CD4-positive, CD25-positive, alpha-beta regulatory T cell (primary cell): ENCODE data around the gene B3GNT4. TPM values are rescaled to one million over a fixed set of nuclear protein-coding genes. Genes with fewer than 3 reads are reported as not detected.
A peak's percentile ranks its signal among the peaks of the same experiment; 100 is the strongest.
"Not testable (repeated sequence)": the region's sequence is repeated elsewhere in the genome, so short reads cannot be mapped to it uniquely, and the experiment has no call there.

ENCODE experiments used
- ATAC-seq, 2 donors: fragments of 150-1000 bp; cut with Tn5 transposase; one replicate each; pipeline ENCODE4 v1.10.0; 2021; ENCODE audit warnings: low read depth in 2 of 2, moderate number of reproducible peaks in 2 of 2, moderate library complexity in 1 of 2
- DNase-seq, 3 donors: peaks; one replicate each; pipeline versions ENCODE4 v3.0.0 to v3.0.0-alpha.2; 2012 to 2022; ENCODE audit warnings: mixed read lengths in 1 of 3
- H3K27ac ChIP-seq: one replicate; pipeline ENCODE4 v1.7.0; 2013; ENCODE audit warnings: mild to moderate bottlenecking, low read length; ENCODE audit not compliant: insufficient read depth, poor library complexity, severe bottlenecking
- H3K27me3 ChIP-seq: one replicate; pipeline ENCODE4 v1.7.0; 2013; ENCODE audit warnings: low read length; ENCODE audit not compliant: control insufficient read depth, insufficient read depth
- H3K36me3 ChIP-seq: one replicate; pipeline ENCODE4 v1.7.0; 2013; ENCODE audit warnings: mild to moderate bottlenecking, low read length, moderate library complexity; ENCODE audit not compliant: control insufficient read depth, insufficient read depth
- H3K4me1 ChIP-seq: 2 replicates; pipeline ENCODE4 v1.7.0; 2013; ENCODE audit warnings: mild to moderate bottlenecking, low read length; ENCODE audit not compliant: insufficient read depth, control insufficient read depth, poor library complexity, severe bottlenecking
- H3K4me3 ChIP-seq: one replicate; pipeline ENCODE4 v1.7.0; 2013; ENCODE audit warnings: low read depth, mild to moderate bottlenecking, low read length, moderate library complexity
- H3K9me3 ChIP-seq, 2 experiments: 1 replicate in 1 of 2; 2 replicates in 1 of 2; pipeline ENCODE4 v1.7.0; 2013; ENCODE audit warnings: low read length in 2 of 2, mild to moderate bottlenecking in 1 of 2, moderate library complexity in 1 of 2; ENCODE audit not compliant: control insufficient read depth in 2 of 2
- H3K27ac Mint-ChIP-seq, 3 donors: one replicate each; pipeline ENCODE4 v1.8.0; 2020 to 2022; ENCODE audit warnings: mild to moderate bottlenecking in 3 of 3, mixed read lengths in 3 of 3, moderate library complexity in 2 of 3
- H3K27me3 Mint-ChIP-seq: one replicate; pipeline ENCODE4 v1.8.0; 2022; ENCODE audit warnings: mild to moderate bottlenecking, mixed read lengths
- H3K36me3 Mint-ChIP-seq: one replicate; pipeline ENCODE4 v1.8.0; 2020; ENCODE audit warnings: mixed read lengths
- H3K4me1 Mint-ChIP-seq, 4 donors: one replicate each; pipeline ENCODE4 v1.8.0; 2020 to 2022; ENCODE audit warnings: mixed read lengths in 4 of 4, mild to moderate bottlenecking in 1 of 4
- H3K4me3 Mint-ChIP-seq, 4 donors: one replicate each; pipeline ENCODE4 v1.8.0; 2020 to 2022; ENCODE audit warnings: mild to moderate bottlenecking in 4 of 4, mixed read lengths in 4 of 4, moderate library complexity in 3 of 4
- H3K9me3 Mint-ChIP-seq, 7 donors: one replicate each; pipeline ENCODE4 v1.8.0; 2020 to 2022; ENCODE audit warnings: mixed read lengths in 7 of 7, mild to moderate bottlenecking in 3 of 7, moderate library complexity in 2 of 7
- polyA plus RNA-seq, 4 donors: library from polyadenylated mRNA; unstranded; fragments of 300-500 nt; fragmentation: Illumina TruSeq; gene quantifications; one replicate each; pipeline ENCODE4 v1.2.3, GENCODE V29; 2021
- total RNA-seq: library from RNA; stranded (reverse); gene quantifications from one replicate; pipeline ENCODE4 v1.2.3, GENCODE V29; 2022

B3GNT4 gene
- total and polyA plus RNA-seq, 5 donors from 2014 or later: 0.10 to 0.27 (median 0.17) TPM; not detected in 1

- Histone ChIP-seq H3K36me3 (no peaks in the 10 kb centered on the region), H3K9me3 (no peaks in the 10 kb centered on the region), H3K27me3 (peaks cover 11% of the 10 kb centered on the region), H3K4me3 (no peak overlapping the region), H3K27ac (no peak overlapping the region), H3K4me1 (peaks cover 13% of the 10 kb centered on the region)
- Mint-ChIP-seq H3K9me3 (peaks cover 0 to 2% (median 0%) of the 10 kb centered on the region in 7 donors), H3K27ac (no peak overlapping the region), H3K36me3 (no peaks in the 10 kb centered on the region), H3K4me1 (peaks cover 0 to 17% (median 5%) of the 10 kb centered on the region in 4 donors), H3K4me3 (peak overlapping the region in 1 of 4 donors; percentile 11), H3K27me3 (peaks cover 55% of the 10 kb centered on the region)
- no peak for ATAC-seq
- DNase-seq: no peak
These were observed 2.1 kb upstream of the B3GNT4 start for GRCh38 chr12:122201381-122201780.

GRCh38 chr12:122202017-122202416, 1.5 kb upstream of the B3GNT4 start:
- Histone ChIP-seq H3K4me1 (peaks cover 13% of the 10 kb centered on the region), H3K4me3 (no peak overlapping the region), H3K9me3 (no peaks in the 10 kb centered on the region), H3K27me3 (peaks cover 8% of the 10 kb centered on the region), H3K27ac (no peak overlapping the region), H3K36me3 (no peaks in the 10 kb centered on the region)
- H3K4me3 Mint-ChIP-seq: no peak overlapping the region
- H3K27me3 Mint-ChIP-seq: peaks cover 53% of the 10 kb centered on the region
- no peaks in the 10 kb centered on the region for H3K36me3 Mint-ChIP-seq
- peaks cover 0 to 2% (median 0%) of the 10 kb centered on the region in 7 donors for H3K9me3 Mint-ChIP-seq
- DNase-seq (no peak), ATAC-seq (no peak)
- no peak overlapping the region for H3K27ac Mint-ChIP-seq
- H3K4me1 Mint-ChIP-seq: peaks cover 0 to 17% (median 5%) of the 10 kb centered on the region in 4 donors

DNA sequence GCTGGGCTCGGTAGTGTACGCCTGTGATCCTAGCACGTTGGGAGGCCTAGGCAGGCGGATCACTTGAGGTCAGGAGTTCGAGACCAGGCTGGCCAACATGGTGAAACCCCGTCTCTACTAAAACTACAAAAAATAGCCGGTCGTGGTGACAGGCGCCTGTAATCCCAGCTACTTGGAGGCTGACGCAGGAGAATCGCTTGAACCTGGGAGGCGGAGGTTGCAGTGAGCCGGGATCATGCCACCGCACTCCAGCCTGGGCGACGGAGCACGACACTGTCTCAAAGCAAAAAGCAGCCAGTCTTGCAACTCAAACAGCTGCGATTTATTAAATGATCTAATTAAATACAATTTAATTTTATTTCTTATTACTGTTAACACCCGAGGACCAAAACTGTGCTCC, 698 bp upstream of the B3GNT4 start:
- H3K4me3 ChIP-seq: peak overlapping the region; percentile 53
- Mint-ChIP-seq H3K27me3 (peaks cover 47% of the 10 kb centered on the region), H3K4me3 (peak overlapping the region in 3 of 4 donors; percentile 65 to 81 (median 79)), H3K4me1 (peaks cover 0 to 17% (median 6%) of the 10 kb centered on the region in 4 donors)
- H3K27me3 ChIP-seq, H3K9me3 ChIP-seq, H3K36me3 Mint-ChIP-seq, DNase-seq, H3K27ac Mint-ChIP-seq, H3K9me3 Mint-ChIP-seq, ATAC-seq, H3K27ac ChIP-seq, H3K36me3 ChIP-seq: not testable (repeated sequence)
- H3K4me1 ChIP-seq: peaks cover 13% of the 10 kb centered on the region

- H3K27ac Mint-ChIP-seq: no peak overlapping the region
- peaks cover 13% of the 10 kb centered on the region for H3K4me1 ChIP-seq
- ATAC-seq (peak; percentile 21 to 25), DNase-seq (no peak)
- no peak overlapping the region for H3K4me3 ChIP-seq
- H3K9me3 ChIP-seq: no peaks in the 10 kb centered on the region
- H3K27ac ChIP-seq: peak overlapping the region; percentile 23
- peak overlapping the region; percentile 74 to 88 (median 84) for H3K4me3 Mint-ChIP-seq
- peaks cover 0 to 2% (median 0%) of the 10 kb centered on the region in 7 donors for H3K9me3 Mint-ChIP-seq
- H3K27me3 ChIP-seq: peaks cover 5% of the 10 kb centered on the region
- H3K36me3 ChIP-seq: peaks cover 14% of the 10 kb centered on the region
- peaks cover 10% of the 10 kb centered on the region for H3K36me3 Mint-ChIP-seq
- peaks cover 0 to 17% (median 6%) of the 10 kb centered on the region in 4 donors for H3K4me1 Mint-ChIP-seq
- peaks cover 32% of the 10 kb centered on the region for H3K27me3 Mint-ChIP-seq
These were observed 901 bp downstream of the B3GNT4 start for GRCh38 chr12:122204167-122205052.

DNA sequence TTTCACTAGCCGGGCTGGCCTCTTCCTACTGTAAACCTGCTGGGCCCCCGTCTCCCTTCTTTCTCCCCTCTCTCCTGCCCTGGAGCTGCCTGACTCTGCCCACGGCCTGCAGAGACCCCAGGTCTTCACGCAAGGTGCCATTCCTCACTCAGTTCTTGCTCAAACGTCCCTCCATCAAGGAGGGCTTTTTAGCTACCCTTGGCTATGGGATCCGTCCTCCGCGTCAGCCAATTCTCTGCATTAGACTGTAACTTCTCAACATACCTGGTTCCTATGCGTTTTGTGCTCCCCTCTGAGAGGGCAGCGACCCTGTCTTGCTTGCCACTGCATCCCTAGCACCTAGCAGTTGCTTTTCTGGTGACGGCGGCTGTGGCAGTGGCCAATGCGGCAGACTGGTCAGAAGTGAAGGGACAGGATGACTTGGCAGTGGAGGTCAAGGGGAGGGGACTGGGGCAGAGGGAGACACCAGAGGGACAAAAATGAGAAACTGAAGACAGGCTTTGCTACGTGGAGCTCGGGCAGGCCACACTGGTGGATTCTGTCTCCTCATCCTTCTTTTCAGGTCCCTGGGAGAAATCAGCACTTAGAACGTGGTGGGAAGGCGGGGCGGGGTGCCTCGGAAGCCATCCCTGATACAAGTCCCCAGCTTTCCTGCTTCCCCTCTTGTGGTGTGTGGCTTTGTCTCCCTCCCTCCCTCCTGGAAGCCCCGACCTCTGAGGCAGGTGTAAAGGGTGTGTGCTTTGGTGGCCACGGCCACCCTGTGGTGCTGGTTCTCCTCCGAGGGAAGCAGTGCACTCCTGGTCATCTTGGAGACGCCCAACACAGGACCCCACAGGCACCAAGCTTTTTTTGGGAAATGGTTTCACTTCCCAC, 1.8 kb downstream of the B3GNT4 start:
- ATAC-seq (no peak), DNase-seq (no peak)
- Histone ChIP-seq H3K27ac (no peak overlapping the region), H3K36me3 (peaks cover 21% of the 10 kb centered on the region), H3K27me3 (peaks cover 4% of the 10 kb centered on the region), H3K9me3 (no peaks in the 10 kb centered on the region), H3K4me3 (no peak overlapping the region), H3K4me1 (peaks cover 13% of the 10 kb centered on the region)
- H3K4me1 Mint-ChIP-seq: peaks cover 0 to 17% (median 6%) of the 10 kb centered on the region in 4 donors
- H3K36me3 Mint-ChIP-seq: peaks cover 17% of the 10 kb centered on the region
- H3K4me3 Mint-ChIP-seq: peak overlapping the region; percentile 74 to 88 (median 84)
- peak overlapping the region in 2 of 3 donors; percentile 26 to 69 for H3K27ac Mint-ChIP-seq
- peaks cover 32% of the 10 kb centered on the region for H3K27me3 Mint-ChIP-seq
- H3K9me3 Mint-ChIP-seq: peaks cover 0 to 2% (median 0%) of the 10 kb centered on the region in 7 donors

DNA sequence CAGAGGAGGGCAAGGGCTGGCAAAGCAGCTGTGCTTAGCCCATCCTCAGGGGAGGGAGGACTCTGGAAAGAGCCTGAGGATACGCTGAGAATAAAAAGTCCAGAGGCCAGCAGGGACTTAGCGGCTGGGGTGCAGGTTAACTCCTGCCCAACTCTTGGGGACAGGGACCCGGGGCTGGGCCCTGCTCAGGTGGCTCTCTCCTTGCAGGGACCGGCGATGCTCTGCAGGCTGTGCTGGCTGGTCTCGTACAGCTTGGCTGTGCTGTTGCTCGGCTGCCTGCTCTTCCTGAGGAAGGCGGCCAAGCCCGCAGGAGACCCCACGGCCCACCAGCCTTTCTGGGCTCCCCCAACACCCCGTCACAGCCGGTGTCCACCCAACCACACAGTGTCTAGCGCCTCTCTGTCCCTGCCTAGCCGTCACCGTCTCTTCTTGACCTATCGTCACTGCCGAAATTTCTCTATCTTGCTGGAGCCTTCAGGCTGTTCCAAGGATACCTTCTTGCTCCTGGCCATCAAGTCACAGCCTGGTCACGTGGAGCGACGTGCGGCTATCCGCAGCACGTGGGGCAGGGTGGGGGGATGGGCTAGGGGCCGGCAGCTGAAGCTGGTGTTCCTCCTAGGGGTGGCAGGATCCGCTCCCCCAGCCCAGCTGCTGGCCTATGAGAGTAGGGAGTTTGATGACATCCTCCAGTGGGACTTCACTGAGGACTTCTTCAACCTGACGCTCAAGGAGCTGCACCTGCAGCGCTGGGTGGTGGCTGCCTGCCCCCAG, 2.8 kb downstream of the B3GNT4 start:
- Histone ChIP-seq H3K36me3 (peaks cover 29% of the 10 kb centered on the region), H3K27me3 (peaks cover 4% of the 10 kb centered on the region), H3K27ac (no peak overlapping the region), H3K4me1 (peaks cover 13% of the 10 kb centered on the region), H3K4me3 (no peak overlapping the region), H3K9me3 (no peaks in the 10 kb centered on the region)
- ATAC-seq (no peak), DNase-seq (no peak)
- H3K36me3 Mint-ChIP-seq: peaks cover 17% of the 10 kb centered on the region
- peak overlapping the region in 1 of 4 donors; percentile 41 for H3K4me3 Mint-ChIP-seq
- peaks cover 30% of the 10 kb centered on the region for H3K27me3 Mint-ChIP-seq
- H3K27ac Mint-ChIP-seq: peak overlapping the region in 1 of 3 donors; percentile 95
- H3K4me1 Mint-ChIP-seq: peaks cover 0 to 17% (median 6%) of the 10 kb centered on the region in 4 donors
- H3K9me3 Mint-ChIP-seq: peaks cover 0 to 2% (median 0%) of the 10 kb centered on the region in 7 donors

- Mint-ChIP-seq H3K4me3 (peak overlapping the region in 2 of 4 donors; percentile 10 to 63), H3K27ac (peak overlapping the region in 1 of 3 donors; percentile 18), H3K9me3 (peaks cover 0 to 2% (median 0%) of the 10 kb centered on the region in 7 donors), H3K4me1 (peaks cover 0 to 17% (median 6%) of the 10 kb centered on the region in 4 donors), H3K36me3 (peaks cover 20% of the 10 kb centered on the region), H3K27me3 (peaks cover 23% of the 10 kb centered on the region)
- peaks cover 4% of the 10 kb centered on the region for H3K27me3 ChIP-seq
- H3K4me3 ChIP-seq: no peak overlapping the region
- ATAC-seq (no peak), DNase-seq (no peak)
- peaks cover 13% of the 10 kb centered on the region for H3K4me1 ChIP-seq
- peaks cover 36% of the 10 kb centered on the region for H3K36me3 ChIP-seq
- no peaks in the 10 kb centered on the region for H3K9me3 ChIP-seq
- no peak overlapping the region for H3K27ac ChIP-seq
These were observed 3.5 kb downstream of the B3GNT4 start for GRCh38 chr12:122206976-122207375.
